BLaER1 treated with 17β-estradiol and CSF1 and Interleukin-3, amounts not matched to agents 10 nM and 100 nM (cell line): ENCODE measurements around the gene HNMT.

Source experiments
- H3K27ac ChIP-seq, 11 experiments: shearing (Covaris generic); formaldehyde crosslinking; 2 replicates each; pipeline ENCODE4 v1.8.1; 2022
- H3K27me3 ChIP-seq, 11 experiments: shearing (Covaris generic); formaldehyde crosslinking; 2 replicates each; pipeline ENCODE4 v1.8.1; 2022
- H3K36me3 ChIP-seq, 11 experiments: shearing (Covaris generic); formaldehyde crosslinking; 2 replicates each; pipeline ENCODE4 v1.8.1; 2022
- H3K4me1 ChIP-seq, 10 experiments: shearing (Covaris generic); formaldehyde crosslinking; 2 replicates each; pipeline ENCODE4 v1.8.1; 2022
- H3K4me2 ChIP-seq, 11 experiments: shearing (Covaris generic); formaldehyde crosslinking; 2 replicates each; pipeline ENCODE4 v1.8.1; 2022
- H3K4me3 ChIP-seq, 10 experiments: shearing (Covaris generic); formaldehyde crosslinking; 2 replicates each; pipeline ENCODE4 v1.8.1; 2022
- H3K9ac ChIP-seq, 11 experiments: shearing (Covaris generic); formaldehyde crosslinking; 2 replicates each; pipeline ENCODE4 v1.8.1; 2022
- H3K9me3 ChIP-seq, 11 experiments: shearing (Covaris generic); formaldehyde crosslinking; replicated peaks in 1 of 11; 2 replicates each; pipeline ENCODE4 v1.8.1; 2022
- H4K20me1 ChIP-seq, 11 experiments: shearing (Covaris generic); formaldehyde crosslinking; 2 replicates each; pipeline ENCODE4 v1.8.1; 2022
- Cebpa-rat ChIP-seq, 11 experiments: shearing (Covaris generic); IDR thresholded peaks; 2 replicates each; pipeline ENCODE4 v1.8.1; 2022

HNMT gene

GRCh38 chr2:137950238-137950637 is 14.0 kb upstream of the HNMT start:
- Histone ChIP-seq H3K36me3 (no peaks in the 10 kb centered on the region), H3K4me3 (no peak overlapping the region), H3K9ac (no peak overlapping the region), H3K9me3 (peaks cover 0 to 9% (median 0%) of the 10 kb centered on the region in 11 experiments; a peak in 1 of 22 replicates), H3K4me1 (peaks cover 0 to 78% (median 0%) of the 10 kb centered on the region in 10 experiments; a peak in 8 of 20 replicates), H3K27ac (peak overlapping the region in 1 of 11 experiments; percentile 29; a peak in 1 of 22 replicates), H4K20me1 (no peaks in the 10 kb centered on the region), H3K27me3 (no peaks in the 10 kb centered on the region), H3K4me2 (peak overlapping the region in 3 of 11 experiments; percentile 36 to 49 (median 44); a peak in 6 of 22 replicates)
- TF ChIP-seq Cebpa-rat (IDR thresholded peaks at IDR 0.05), result no peak

DNA sequence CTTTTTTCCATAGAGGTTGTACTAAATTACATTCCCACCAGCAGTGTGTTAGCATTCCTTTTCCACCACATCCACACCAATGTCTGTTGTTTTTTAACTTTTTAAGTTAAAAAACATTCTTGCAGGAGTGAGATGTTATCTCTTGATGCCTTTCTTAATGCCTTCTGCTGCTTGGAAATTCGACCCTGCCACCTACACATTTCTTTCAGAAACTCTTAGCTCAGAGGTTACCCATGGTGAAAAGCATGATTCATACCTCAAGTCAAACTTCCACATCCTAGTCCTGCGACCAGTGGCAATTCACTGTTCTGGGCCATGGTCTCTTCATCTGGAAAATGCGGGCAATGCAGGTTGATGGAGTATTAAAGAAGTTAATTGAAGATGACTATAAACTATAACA is 12.7 kb upstream of the HNMT start:
- Histone ChIP-seq H3K27me3 (no peaks in the 10 kb centered on the region), H3K4me1 (peaks cover 0 to 91% (median 0%) of the 10 kb centered on the region in 10 experiments; a peak in 8 of 20 replicates), H3K36me3 (no peaks in the 10 kb centered on the region), H3K4me2 (peak overlapping the region in 4 of 11 experiments; percentile 3 to 95 (median 57); a peak in 7 of 22 replicates), H3K9ac (no peak overlapping the region), H3K27ac (peak overlapping the region in 1 of 11 experiments; percentile 49; a peak in 3 of 22 replicates), H4K20me1 (no peaks in the 10 kb centered on the region), H3K4me3 (no peak overlapping the region), H3K9me3 (peaks cover 0 to 9% (median 0%) of the 10 kb centered on the region in 11 experiments; a peak in 1 of 22 replicates)
- no peak for TF ChIP-seq Cebpa-rat (IDR thresholded peaks at IDR 0.05)

DNA sequence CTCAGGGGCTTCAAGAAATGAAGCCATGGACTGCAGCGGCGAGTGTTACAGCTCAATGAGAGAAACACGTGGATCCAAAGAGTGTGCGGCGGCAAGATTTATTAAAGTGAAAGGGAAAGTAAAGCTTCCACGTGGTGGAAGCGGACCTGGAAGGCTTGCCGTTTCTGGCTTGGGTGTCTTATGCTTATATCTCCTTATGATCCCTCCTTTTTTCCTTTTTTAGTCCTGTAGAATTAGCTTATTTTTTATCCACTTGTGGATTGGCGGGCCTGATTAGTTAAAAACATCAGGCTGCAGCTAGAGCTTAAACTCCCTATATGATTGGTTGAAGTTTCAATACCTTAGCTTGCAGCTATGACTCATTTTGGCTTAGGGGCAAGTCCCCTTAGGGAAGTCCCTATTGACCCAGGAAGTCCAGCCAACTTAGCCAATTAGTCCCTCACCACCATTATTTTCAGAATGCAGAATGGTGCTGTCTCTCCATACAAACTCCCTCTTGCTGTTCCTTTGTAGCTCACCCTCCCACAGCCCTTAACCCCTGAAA is 11.6 kb upstream of the HNMT start:
- Histone ChIP-seq H4K20me1 (no peaks in the 10 kb centered on the region), H3K36me3 (no peaks in the 10 kb centered on the region), H3K27me3 (no peaks in the 10 kb centered on the region), H3K9ac (no peak overlapping the region), H3K4me1 (peaks cover 0 to 93% (median 2%) of the 10 kb centered on the region in 10 experiments; a peak in 10 of 20 replicates), H3K9me3 (peaks cover 0 to 9% (median 0%) of the 10 kb centered on the region in 11 experiments; a peak in 1 of 22 replicates), H3K4me2 (peak overlapping the region in 4 of 11 experiments; percentile 23 to 95 (median 57); a peak in 8 of 22 replicates), H3K27ac (peak overlapping the region in 3 of 11 experiments; percentile 8 to 49 (median 8); a peak in 4 of 22 replicates), H3K4me3 (no peak overlapping the region; a peak in 1 of 20 replicates)
- TF ChIP-seq Cebpa-rat (IDR thresholded peaks at IDR 0.05), result no peak

GRCh38 chr2:137955536-137955935 is 8.7 kb upstream of the HNMT start:
- Histone ChIP-seq H3K27ac (peak overlapping the region in 2 of 11 experiments; percentile 88 to 96; a peak in 5 of 22 replicates), H3K36me3 (no peaks in the 10 kb centered on the region), H3K4me1 (peaks cover 0 to 99% (median 16%) of the 10 kb centered on the region in 10 experiments; a peak in 11 of 20 replicates), H3K9me3 (peaks cover 0 to 16% (median 0%) of the 10 kb centered on the region in 11 experiments; a peak in 4 of 22 replicates), H3K4me3 (no peak overlapping the region), H3K4me2 (peak overlapping the region in 3 of 11 experiments; percentile 56 to 98 (median 95); a peak in 4 of 22 replicates), H3K9ac (no peak overlapping the region), H4K20me1 (no peaks in the 10 kb centered on the region), H3K27me3 (no peaks in the 10 kb centered on the region)
- TF ChIP-seq Cebpa-rat (IDR thresholded peaks at IDR 0.05), result no peak

DNA sequence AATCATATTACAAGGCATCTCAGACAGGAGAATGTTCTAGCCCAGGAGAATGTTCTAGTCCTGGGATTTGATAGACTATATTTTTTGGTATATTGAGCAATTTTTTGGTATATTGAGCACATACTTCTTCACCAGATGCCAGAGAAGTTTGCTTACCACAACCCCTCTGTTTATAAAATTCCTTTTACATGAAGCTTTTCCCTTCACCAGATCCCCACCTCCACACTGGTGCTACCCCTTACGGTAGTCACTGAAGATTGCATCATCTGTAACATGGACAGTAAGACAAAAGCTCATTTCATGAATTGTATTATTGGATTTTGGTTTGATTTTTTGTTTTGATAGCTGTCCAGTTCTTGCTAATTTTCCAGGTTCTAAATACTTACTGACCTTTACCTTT is 7.2 kb upstream of the HNMT start:
- H3K36me3 ChIP-seq, result no peaks in the 10 kb centered on the region
- peak overlapping the region in 4 of 11 experiments; percentile 82 to 96 (median 87); a peak in 8 of 22 replicates for H3K27ac ChIP-seq
- peak overlapping the region in 4 of 11 experiments; percentile 31 to 98 (median 76); a peak in 8 of 22 replicates for H3K4me2 ChIP-seq
- H3K4me3 ChIP-seq, result no peak overlapping the region
- H3K9ac ChIP-seq, result no peak overlapping the region
- TF ChIP-seq Cebpa-rat (IDR thresholded peaks at IDR 0.05), result peak in 3 of 11 experiments; percentile 19 to 34 (median 29); a peak in 2 of 22 replicates
- H3K4me1 ChIP-seq, result peaks cover 0 to 100% (median 17%) of the 10 kb centered on the region in 10 experiments; a peak in 11 of 20 replicates
- no peaks in the 10 kb centered on the region for H3K27me3 ChIP-seq
- peaks cover 0 to 30% (median 4%) of the 10 kb centered on the region in 11 experiments; a peak in 8 of 22 replicates for H3K9me3 ChIP-seq
- no peaks in the 10 kb centered on the region for H4K20me1 ChIP-seq

GRCh38 chr2:137959166-137959565 is 5.1 kb upstream of the HNMT start:
- no peak for TF ChIP-seq Cebpa-rat (IDR thresholded peaks at IDR 0.05)
- Histone ChIP-seq H3K27me3 (no peaks in the 10 kb centered on the region), H3K27ac (peak overlapping the region in 5 of 11 experiments; percentile 55 to 96 (median 86); a peak in 9 of 22 replicates), H4K20me1 (no peaks in the 10 kb centered on the region), H3K9me3 (peaks cover 0 to 27% (median 4%) of the 10 kb centered on the region in 11 experiments; a peak in 8 of 22 replicates), H3K36me3 (no peaks in the 10 kb centered on the region), H3K4me2 (peak overlapping the region in 5 of 11 experiments; percentile 29 to 98 (median 64); a peak in 9 of 22 replicates), H3K4me1 (peaks cover 0 to 98% (median 26%) of the 10 kb centered on the region in 10 experiments; a peak in 12 of 20 replicates), H3K9ac (peak overlapping the region in 4 of 11 experiments; percentile 36 to 72 (median 56); a peak in 6 of 22 replicates), H3K4me3 (no peak overlapping the region; a peak in 1 of 20 replicates)

DNA sequence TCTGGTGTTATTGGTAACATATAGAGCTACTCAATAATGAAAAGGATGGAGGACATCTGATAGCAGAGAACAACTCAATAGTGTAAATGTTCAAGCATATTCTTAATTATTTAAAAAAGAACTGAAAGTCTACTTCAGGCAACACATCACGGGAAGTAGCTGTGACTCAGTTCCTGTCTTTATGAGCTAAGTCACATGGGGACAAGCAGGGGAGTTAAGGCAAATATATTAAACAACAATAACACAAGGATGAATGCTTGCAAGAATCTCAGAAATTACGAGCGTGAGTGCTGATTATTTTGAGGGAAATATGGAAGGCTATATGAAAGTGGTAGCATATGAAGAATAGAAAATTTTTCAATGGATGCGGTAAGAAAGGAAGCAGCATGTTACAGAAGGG is 4.0 kb upstream of the HNMT start:
- peak overlapping the region in 2 of 10 experiments; percentile 10 to 31; a peak in 2 of 20 replicates for H3K4me3 ChIP-seq
- H3K4me2 ChIP-seq, result peak overlapping the region in 6 of 11 experiments; percentile 12 to 98 (median 60); a peak in 12 of 22 replicates
- H3K27me3 ChIP-seq, result no peaks in the 10 kb centered on the region
- H3K36me3 ChIP-seq, result no peaks in the 10 kb centered on the region
- TF ChIP-seq Cebpa-rat (IDR thresholded peaks at IDR 0.05), result no peak
- H4K20me1 ChIP-seq, result no peaks in the 10 kb centered on the region
- H3K4me1 ChIP-seq, result peaks cover 0 to 98% (median 33%) of the 10 kb centered on the region in 10 experiments; a peak in 12 of 20 replicates
- H3K9ac ChIP-seq, result peak overlapping the region in 4 of 11 experiments; percentile 50 to 66 (median 64); a peak in 8 of 22 replicates
- peak overlapping the region in 5 of 11 experiments; percentile 55 to 96 (median 86); a peak in 9 of 22 replicates for H3K27ac ChIP-seq
- H3K9me3 ChIP-seq, result peaks cover 0 to 27% (median 4%) of the 10 kb centered on the region in 11 experiments; a peak in 8 of 22 replicates

DNA sequence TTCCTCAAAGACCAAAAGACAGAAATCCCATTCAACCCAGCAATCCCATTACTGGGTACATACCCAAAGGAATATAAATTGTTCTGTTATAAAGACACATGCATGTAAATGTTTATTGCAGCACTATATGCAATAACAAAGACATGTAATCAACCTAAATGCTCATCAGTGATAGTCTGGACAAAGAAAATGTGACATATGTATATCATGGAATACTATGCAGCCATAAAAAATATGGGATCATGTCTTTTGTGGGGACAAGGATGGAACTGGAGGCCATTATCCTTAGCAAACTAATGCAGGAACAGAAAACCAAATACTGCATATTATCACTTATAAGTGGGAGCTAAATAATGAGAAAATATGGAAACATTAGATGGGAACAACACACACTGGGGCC is 2.7 kb upstream of the HNMT start:
- Histone ChIP-seq H3K4me1 (peaks cover 0 to 95% (median 33%) of the 10 kb centered on the region in 10 experiments; a peak in 12 of 20 replicates), H3K27ac (peak overlapping the region in 4 of 11 experiments; percentile 82 to 96 (median 90); a peak in 6 of 22 replicates), H3K9ac (no peak overlapping the region), H3K9me3 (peaks cover 0 to 30% (median 4%) of the 10 kb centered on the region in 11 experiments; a peak in 8 of 22 replicates), H3K36me3 (peaks cover 0 to 2% (median 0%) of the 10 kb centered on the region in 11 experiments; a peak in 1 of 22 replicates), H4K20me1 (no peaks in the 10 kb centered on the region), H3K4me2 (peak overlapping the region in 3 of 11 experiments; percentile 56 to 98 (median 95); a peak in 4 of 22 replicates), H3K27me3 (no peaks in the 10 kb centered on the region), H3K4me3 (no peak overlapping the region; a peak in 1 of 20 replicates)
- no peak for TF ChIP-seq Cebpa-rat (IDR thresholded peaks at IDR 0.05)
